Activated gamma-delta T cell (primary cell): ENCODE data around the gene DDA1.

Experiments used
- DNase-seq: peaks from one replicate; lab custom pipeline; 2025; lab: John Stamatoyannopoulos, UW

The DDA1 gene

GRCh38 chr19:17329366-17330261 is 20.3 kb downstream of the DDA1 start:
- no peak for DNase-seq

GRCh38 chr19:17330262-17331044 is 21.1 kb downstream of the DDA1 start:
- DNase-seq: no peak

- DNase-seq: no peak
Measured at GRCh38 chr19:17331045-17331558, 21.7 kb downstream of the DDA1 start.

GRCh38 chr19:17332360-17332676 is 23.0 kb downstream of the DDA1 start:
- DNase-seq: no peak

GRCh38 chr19:17332677-17333581 is 23.6 kb downstream of the DDA1 start:
- no peak for DNase-seq

GRCh38 chr19:17333611-17334413 is 24.4 kb downstream of the DDA1 start:
- DNase-seq: no peak

- peak; percentile 73 for DNase-seq
Measured at GRCh38 chr19:17334414-17335409, 25.3 kb downstream of the DDA1 start, which contains the start of gene ANO8. ANO8 (minus strand) TSS chr19:17334855; CDS start chr19:17334670, 185 bp downstream.

GRCh38 chr19:17335575-17335974 is 26.2 kb downstream of the DDA1 start:
- DNase-seq: no peak

GRCh38 chr19:17336872-17337674 is 27.7 kb downstream of the DDA1 start, which contains the start of gene GTPBP3:
GTPBP3 (plus strand) TSS chr19:17337553; CDS start chr19:17337612, 59 bp downstream.
- DNase-seq: peak; percentile 87

GRCh38 chr19:17337675-17338432 is 28.5 kb downstream of the DDA1 start:
- DNase-seq: no peak

- DNase-seq: no peak
Measured at GRCh38 chr19:17338433-17339078, 29.2 kb downstream of the DDA1 start.

GRCh38 chr19:17339088-17339741 is 29.9 kb downstream of the DDA1 start:
- no peak for DNase-seq

- DNase-seq: no peak
Measured at GRCh38 chr19:17340302-17340870, 31.0 kb downstream of the DDA1 start.

- no peak for DNase-seq
Measured at GRCh38 chr19:17340871-17341357, 31.6 kb downstream of the DDA1 start.

GRCh38 chr19:17341386-17341785 is 32.0 kb downstream of the DDA1 start:
- no peak for DNase-seq

- no peak for DNase-seq
Measured at GRCh38 chr19:17341845-17342244, 32.5 kb downstream of the DDA1 start.
